Testis (tissue), 2 donors: ENCODE data around the gene NPTN.

Source experiments
- CTCF ChIP-seq, 3 experiments: fragments of 450-650 bp in 2 of 3; fragments of 200-600 bp in 1 of 3; sonication (generic) in 1 of 3; IDR thresholded peaks; one replicate each; pipeline ENCODE4 v1.5.1; 2016 to 2019; ENCODE audit warnings: antibody characterized with exemption in 3 of 3, mild to moderate bottlenecking in 2 of 3, moderate library complexity in 1 of 3
- POLR2A ChIP-seq: fragments of 450-650 bp; IDR thresholded peaks from one replicate; pipeline ENCODE4 v1.6.1; 2017; ENCODE audit warnings: antibody characterized with exemption, mild to moderate bottlenecking, moderate library complexity

GRCh38 chr15:73564255-73564654 lies 68.9 kb downstream of the NPTN start:
- TF ChIP-seq CTCF (IDR thresholded peaks at IDR 0.05) (no peak), POLR2A (no peak)
